Measurements from ENCODE around the gene ATXN8OS. TPM values are rescaled to one million over a fixed set of nuclear protein-coding genes. Genes with fewer than 3 reads are reported as not detected.

The ATXN8OS gene
- total RNA-seq (2014; rRNA removed; shearing (Covaris generic); ENCODE audit: low replicate concordance) = not detected in 2 replicates

GRCh38 chr13:70107498-70108281 lies at the start of gene ATXN8OS:
Gene ATXN8OS (plus strand): TSS chr13:70107826.
- Histone ChIP-seq H3K4me3 (ENCODE audit: low read length) (no peak within 1 kb of the TSS), H2AFZ (ENCODE audit: low read length) (no peak within 1 kb of the TSS), H3K4me1 (ENCODE audit: low read length) (no peaks in the 10 kb centered on the region), H3K9me3 (ENCODE audit: low read length) (no peaks in the 10 kb centered on the region), H3K9ac (ENCODE audit: low read length) (no peak within 1 kb of the TSS), H3K36me3 (ENCODE audit: insufficient read depth, low read length) (no peaks in the 10 kb centered on the region), H3K79me2 (ENCODE audit: low read length) (no peaks in the 10 kb centered on the region), H3K4me2 (ENCODE audit: low read depth, low read length, poor library complexity, severe bottlenecking) (no peak within 1 kb of the TSS), H3K27ac (ENCODE audit: low read length) (no peak within 1 kb of the TSS), H3K27me3 (ENCODE audit: low read length) (no peaks in the 10 kb centered on the region), H4K20me1 (ENCODE audit: insufficient read depth, low read depth, low read length) (no peaks in the 10 kb centered on the region), H3K9me2 (replicated peaks; ENCODE audit: insufficient read depth, low read length) (no peaks in the 10 kb centered on the region)
- no peak for DNase-seq

DNA sequence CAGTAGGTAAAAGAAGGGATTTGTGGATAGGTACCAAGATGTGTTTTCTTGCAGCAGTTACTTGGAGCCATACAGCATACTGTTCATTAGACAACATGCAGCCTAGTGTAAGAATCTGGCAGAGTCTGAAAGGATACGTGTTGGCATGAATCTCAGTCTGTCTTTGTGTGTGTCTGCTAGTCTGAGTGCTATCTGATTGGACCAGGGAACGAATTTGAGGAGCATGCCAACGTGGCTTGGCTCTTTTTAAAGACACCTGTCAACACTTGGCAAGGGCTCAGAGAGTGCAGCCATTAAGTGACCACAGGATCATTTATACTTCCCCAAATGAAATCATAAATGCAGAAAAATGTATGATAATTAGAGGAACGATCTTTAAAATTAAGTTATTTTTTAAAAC lies 27.6 kb upstream of the ATXN8OS start:
- Histone ChIP-seq H3K27ac (ENCODE audit: low read length) (no peak overlapping the region), H3K9me3 (ENCODE audit: low read length) (no peaks in the 10 kb centered on the region), H3K79me2 (ENCODE audit: low read length) (no peaks in the 10 kb centered on the region), H3K4me2 (ENCODE audit: low read depth, low read length, poor library complexity, severe bottlenecking) (no peak overlapping the region), H3K4me3 (ENCODE audit: low read length) (no peak overlapping the region), H3K4me1 (ENCODE audit: low read length) (no peaks in the 10 kb centered on the region), H4K20me1 (ENCODE audit: insufficient read depth, low read depth, low read length) (no peaks in the 10 kb centered on the region), H3K36me3 (ENCODE audit: insufficient read depth, low read length) (no peaks in the 10 kb centered on the region), H3K27me3 (ENCODE audit: low read length) (no peaks in the 10 kb centered on the region), H3K9me2 (replicated peaks; ENCODE audit: insufficient read depth, low read length) (no peaks in the 10 kb centered on the region; the same call in 1 of the 2 replicates), H3K9ac (ENCODE audit: low read length) (no peak overlapping the region), H2AFZ (ENCODE audit: low read length) (no peak overlapping the region)
- DNase-seq = no peak

DNA sequence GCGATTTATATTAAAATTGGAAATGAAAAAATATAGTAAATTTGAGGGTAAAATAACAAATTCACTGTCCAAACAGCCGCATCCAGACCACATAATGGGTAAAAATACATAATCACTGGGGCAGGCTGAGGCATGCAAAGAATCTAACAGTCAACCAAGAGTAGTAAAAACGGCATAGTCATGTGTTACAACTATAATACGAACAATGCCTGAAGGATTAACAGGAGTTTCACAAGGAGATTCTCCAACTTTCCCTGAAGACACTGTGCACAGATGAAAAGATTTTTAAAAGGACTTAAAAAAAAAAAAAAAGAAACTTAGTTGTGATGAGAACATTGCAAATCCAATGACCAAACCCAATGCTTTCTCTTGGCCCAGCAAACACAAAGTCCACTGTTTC lies 20.4 kb upstream of the ATXN8OS start:
- H3K9me2 ChIP-seq (replicated peaks; ENCODE audit: insufficient read depth, low read length) = no peaks in the 10 kb centered on the region
- no peak overlapping the region for H3K4me2 ChIP-seq (ENCODE audit: low read depth, low read length, poor library complexity, severe bottlenecking)
- no peaks in the 10 kb centered on the region for H4K20me1 ChIP-seq (ENCODE audit: insufficient read depth, low read depth, low read length)
- no peak overlapping the region for H3K27ac ChIP-seq (ENCODE audit: low read length)
- no peaks in the 10 kb centered on the region for H3K9me3 ChIP-seq (ENCODE audit: low read length)
- H3K27me3 ChIP-seq (ENCODE audit: low read length) = no peaks in the 10 kb centered on the region
- DNase-seq = no peak
- no peaks in the 10 kb centered on the region for H3K36me3 ChIP-seq (ENCODE audit: insufficient read depth, low read length)
- no peaks in the 10 kb centered on the region for H3K79me2 ChIP-seq (ENCODE audit: low read length)
- no peak overlapping the region for H3K4me3 ChIP-seq (ENCODE audit: low read length)
- no peak overlapping the region for H3K9ac ChIP-seq (ENCODE audit: low read length)
- H2AFZ ChIP-seq (ENCODE audit: low read length) = no peak overlapping the region
- H3K4me1 ChIP-seq (ENCODE audit: low read length) = no peaks in the 10 kb centered on the region

DNA sequence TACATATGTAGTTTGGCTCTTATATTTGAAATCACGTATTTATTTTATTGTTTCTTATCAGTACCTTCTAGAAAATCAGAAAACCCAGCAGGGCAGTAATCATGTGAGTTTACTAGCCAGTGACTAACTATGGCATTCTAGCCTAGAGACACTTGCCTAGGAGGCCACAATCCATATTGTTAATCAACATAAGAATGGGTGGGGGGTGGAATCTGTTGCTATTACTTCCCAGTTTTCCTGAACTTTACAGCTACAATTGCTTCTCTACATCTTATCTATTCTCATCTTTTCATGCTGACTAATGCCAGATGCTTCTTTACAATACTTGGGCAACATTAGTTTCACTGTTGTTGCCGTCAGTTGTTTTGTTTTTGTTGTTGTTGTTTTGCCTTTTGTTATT lies 18.7 kb upstream of the ATXN8OS start:
- Histone ChIP-seq H4K20me1 (ENCODE audit: insufficient read depth, low read depth, low read length) (no peaks in the 10 kb centered on the region), H3K9me2 (replicated peaks; ENCODE audit: insufficient read depth, low read length) (no peaks in the 10 kb centered on the region), H3K4me3 (ENCODE audit: low read length) (no peak overlapping the region), H3K79me2 (ENCODE audit: low read length) (no peaks in the 10 kb centered on the region), H3K27ac (ENCODE audit: low read length) (no peak overlapping the region), H3K27me3 (ENCODE audit: low read length) (no peaks in the 10 kb centered on the region), H3K4me2 (ENCODE audit: low read depth, low read length, poor library complexity, severe bottlenecking) (no peak overlapping the region), H3K9me3 (ENCODE audit: low read length) (no peaks in the 10 kb centered on the region), H3K36me3 (ENCODE audit: insufficient read depth, low read length) (no peaks in the 10 kb centered on the region), H2AFZ (ENCODE audit: low read length) (no peak overlapping the region), H3K9ac (ENCODE audit: low read length) (no peak overlapping the region), H3K4me1 (ENCODE audit: low read length) (no peaks in the 10 kb centered on the region)
- DNase-seq = no peak

DNA sequence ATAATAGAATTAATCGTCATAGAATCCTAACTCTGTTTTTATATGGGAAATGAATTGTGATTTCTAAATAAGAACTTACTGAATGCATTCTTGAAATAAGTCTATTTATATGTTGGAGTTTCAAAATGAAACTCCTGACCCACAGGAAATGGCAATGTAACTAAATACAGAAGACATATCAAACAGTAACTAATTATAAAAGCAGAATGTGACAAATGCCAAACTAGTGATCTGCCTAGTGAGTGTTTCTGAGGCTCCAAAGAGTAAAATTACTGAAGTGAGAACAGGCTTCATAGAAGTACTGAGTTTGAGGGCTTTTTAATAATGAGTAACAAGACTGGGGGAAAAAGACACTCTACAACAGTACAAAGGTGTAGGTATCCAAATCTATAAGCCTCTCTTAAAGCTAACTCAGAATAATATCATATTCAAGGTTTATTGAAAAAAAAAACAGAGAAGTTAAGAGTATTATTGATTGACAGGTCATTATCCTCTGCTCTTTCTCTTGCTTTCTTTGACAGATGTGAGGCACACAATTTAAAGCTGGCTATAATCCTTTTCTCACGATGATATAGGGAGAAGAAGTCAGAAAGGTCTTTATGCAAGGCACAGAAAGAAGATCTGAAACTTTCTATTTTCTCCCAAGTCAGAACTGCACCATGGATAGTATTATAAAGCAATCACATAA lies 17.4 kb upstream of the ATXN8OS start:
- Histone ChIP-seq H2AFZ (ENCODE audit: low read length) (no peak overlapping the region), H3K4me2 (ENCODE audit: low read depth, low read length, poor library complexity, severe bottlenecking) (no peak overlapping the region), H3K4me1 (ENCODE audit: low read length) (no peaks in the 10 kb centered on the region), H3K79me2 (ENCODE audit: low read length) (no peaks in the 10 kb centered on the region), H3K27ac (ENCODE audit: low read length) (no peak overlapping the region), H3K9me2 (replicated peaks; ENCODE audit: insufficient read depth, low read length) (no peaks in the 10 kb centered on the region), H3K36me3 (ENCODE audit: insufficient read depth, low read length) (no peaks in the 10 kb centered on the region), H3K9ac (ENCODE audit: low read length) (no peak overlapping the region), H4K20me1 (ENCODE audit: insufficient read depth, low read depth, low read length) (no peaks in the 10 kb centered on the region), H3K9me3 (ENCODE audit: low read length) (no peaks in the 10 kb centered on the region), H3K27me3 (ENCODE audit: low read length) (no peaks in the 10 kb centered on the region), H3K4me3 (ENCODE audit: low read length) (no peak overlapping the region)
- no peak for DNase-seq

DNA sequence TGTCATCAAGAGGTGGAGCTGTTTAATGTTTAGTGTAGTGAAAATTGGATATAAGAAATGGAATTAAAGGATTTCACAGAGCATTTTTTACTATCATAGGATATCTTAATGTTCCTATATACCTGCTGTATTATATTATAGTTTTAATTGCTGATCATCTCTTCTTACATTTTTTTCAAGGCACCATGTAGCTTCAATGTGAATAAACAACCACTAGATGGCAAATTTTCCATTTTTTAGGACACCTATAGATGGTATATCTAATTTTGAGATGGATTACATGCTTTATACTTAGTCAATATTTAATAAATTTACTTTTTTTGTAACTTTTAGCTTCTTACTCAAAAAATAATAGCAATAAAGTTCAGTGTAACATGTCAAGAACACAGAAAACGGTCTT lies 9.0 kb upstream of the ATXN8OS start:
- Histone ChIP-seq H3K9me3 (ENCODE audit: low read length) (no peaks in the 10 kb centered on the region), H3K79me2 (ENCODE audit: low read length) (no peaks in the 10 kb centered on the region), H3K9me2 (replicated peaks; ENCODE audit: insufficient read depth, low read length) (no peaks in the 10 kb centered on the region), H4K20me1 (ENCODE audit: insufficient read depth, low read depth, low read length) (no peaks in the 10 kb centered on the region), H3K4me3 (ENCODE audit: low read length) (no peak overlapping the region), H3K4me2 (ENCODE audit: low read depth, low read length, poor library complexity, severe bottlenecking) (no peak overlapping the region), H3K4me1 (ENCODE audit: low read length) (no peaks in the 10 kb centered on the region), H3K27me3 (ENCODE audit: low read length) (no peaks in the 10 kb centered on the region), H3K9ac (ENCODE audit: low read length) (no peak overlapping the region), H3K36me3 (ENCODE audit: insufficient read depth, low read length) (no peaks in the 10 kb centered on the region), H2AFZ (ENCODE audit: low read length) (no peak overlapping the region), H3K27ac (ENCODE audit: low read length) (no peak overlapping the region)
- peak; percentile 66 for DNase-seq

GRCh38 chr13:70104481-70104880 lies 3.1 kb upstream of the ATXN8OS start:
- Histone ChIP-seq H3K9me3 (ENCODE audit: low read length) (no peaks in the 10 kb centered on the region), H3K27me3 (ENCODE audit: low read length) (no peaks in the 10 kb centered on the region), H3K36me3 (ENCODE audit: insufficient read depth, low read length) (no peaks in the 10 kb centered on the region), H4K20me1 (ENCODE audit: insufficient read depth, low read depth, low read length) (no peaks in the 10 kb centered on the region), H3K79me2 (ENCODE audit: low read length) (no peaks in the 10 kb centered on the region), H3K4me3 (ENCODE audit: low read length) (no peak overlapping the region), H3K9ac (ENCODE audit: low read length) (no peak overlapping the region), H3K4me1 (ENCODE audit: low read length) (no peaks in the 10 kb centered on the region), H2AFZ (ENCODE audit: low read length) (no peak overlapping the region), H3K9me2 (replicated peaks; ENCODE audit: insufficient read depth, low read length) (no peaks in the 10 kb centered on the region), H3K4me2 (ENCODE audit: low read depth, low read length, poor library complexity, severe bottlenecking) (no peak overlapping the region), H3K27ac (ENCODE audit: low read length) (no peak overlapping the region)
- no peak for DNase-seq

DNA sequence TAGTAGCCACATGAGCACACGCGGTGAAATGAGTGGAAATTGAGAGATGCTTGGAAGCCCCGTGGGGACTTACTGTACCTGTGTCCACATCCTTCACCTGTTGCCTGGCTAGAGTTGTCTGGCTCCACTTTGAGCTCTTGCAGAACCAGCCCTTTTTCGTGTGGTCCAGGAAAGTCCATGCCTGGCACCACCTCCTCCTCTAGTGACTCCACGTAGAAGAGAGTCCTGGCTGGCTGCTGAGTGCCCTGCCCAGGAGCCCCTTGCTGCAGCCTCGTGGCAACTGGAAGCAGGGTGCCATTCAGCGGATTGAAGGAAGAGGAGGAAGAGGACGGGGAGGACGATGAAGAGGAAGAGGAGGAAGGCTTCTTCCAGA lies 515 bp upstream of the ATXN8OS start:
- no peak overlapping the region for H2AFZ ChIP-seq (ENCODE audit: low read length)
- no peak overlapping the region for H3K4me3 ChIP-seq (ENCODE audit: low read length)
- H3K9me2 ChIP-seq (replicated peaks; ENCODE audit: insufficient read depth, low read length) = no peaks in the 10 kb centered on the region
- H3K79me2 ChIP-seq (ENCODE audit: low read length) = no peaks in the 10 kb centered on the region
- no peaks in the 10 kb centered on the region for H4K20me1 ChIP-seq (ENCODE audit: insufficient read depth, low read depth, low read length)
- H3K27me3 ChIP-seq (ENCODE audit: low read length) = no peaks in the 10 kb centered on the region
- no peak overlapping the region for H3K4me2 ChIP-seq (ENCODE audit: low read depth, low read length, poor library complexity, severe bottlenecking)
- DNase-seq = no peak
- H3K36me3 ChIP-seq (ENCODE audit: insufficient read depth, low read length) = no peaks in the 10 kb centered on the region
- no peaks in the 10 kb centered on the region for H3K9me3 ChIP-seq (ENCODE audit: low read length)
- no peaks in the 10 kb centered on the region for H3K4me1 ChIP-seq (ENCODE audit: low read length)
- no peak overlapping the region for H3K27ac ChIP-seq (ENCODE audit: low read length)
- H3K9ac ChIP-seq (ENCODE audit: low read length) = no peak overlapping the region
